ENCODE measurements around the gene ORMDL3. TPM values are rescaled to one million over a fixed set of nuclear protein-coding genes. Genes with fewer than 3 reads are reported as not detected.
"Not testable (repeated sequence)": the region's sequence is repeated elsewhere in the genome, so short reads cannot be mapped to it uniquely, and the experiment has no call there.

Gene ORMDL3
- total RNA-seq, 1 experiment from 2014 or later, result 53.2 TPM

DNA sequence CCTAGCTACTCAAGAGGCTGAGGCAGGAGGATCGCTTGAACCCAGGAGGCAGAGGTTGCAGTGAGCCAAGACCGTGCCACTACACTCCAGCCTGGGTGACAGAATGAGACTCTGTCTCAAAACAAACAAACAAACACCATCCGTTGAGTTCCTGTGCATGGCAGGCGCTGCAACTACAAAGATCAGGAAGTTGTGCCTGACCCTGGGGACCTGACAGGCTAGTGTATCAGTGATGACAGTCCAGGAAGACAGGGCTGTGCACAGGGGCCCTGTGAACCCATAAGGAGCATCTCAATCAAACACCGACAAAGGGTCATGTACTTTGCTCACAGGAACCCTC lies 21.1 kb upstream of the ORMDL3 start:
- DNase-seq (ENCODE audit: low spot score); ATAC-seq; POLR2A ChIA-PET; H3K9me3 Mint-ChIP-seq; H3K4me3 Mint-ChIP-seq; H3K36me3 Mint-ChIP-seq; H3K27ac Mint-ChIP-seq: not testable (repeated sequence)
- CTCF ChIA-PET, result interaction anchor here (1.4 to 2.6 kb wide), 2 partner anchors 24 to 87 kb away, joined by 3 to 7 read pairs; no protein-coding TSS in a partner anchor
- peaks cover 20% of the 10 kb centered on the region for H3K27me3 Mint-ChIP-seq (ENCODE audit: low read depth)
- H3K4me1 Mint-ChIP-seq, result peaks cover 20% of the 10 kb centered on the region

DNA sequence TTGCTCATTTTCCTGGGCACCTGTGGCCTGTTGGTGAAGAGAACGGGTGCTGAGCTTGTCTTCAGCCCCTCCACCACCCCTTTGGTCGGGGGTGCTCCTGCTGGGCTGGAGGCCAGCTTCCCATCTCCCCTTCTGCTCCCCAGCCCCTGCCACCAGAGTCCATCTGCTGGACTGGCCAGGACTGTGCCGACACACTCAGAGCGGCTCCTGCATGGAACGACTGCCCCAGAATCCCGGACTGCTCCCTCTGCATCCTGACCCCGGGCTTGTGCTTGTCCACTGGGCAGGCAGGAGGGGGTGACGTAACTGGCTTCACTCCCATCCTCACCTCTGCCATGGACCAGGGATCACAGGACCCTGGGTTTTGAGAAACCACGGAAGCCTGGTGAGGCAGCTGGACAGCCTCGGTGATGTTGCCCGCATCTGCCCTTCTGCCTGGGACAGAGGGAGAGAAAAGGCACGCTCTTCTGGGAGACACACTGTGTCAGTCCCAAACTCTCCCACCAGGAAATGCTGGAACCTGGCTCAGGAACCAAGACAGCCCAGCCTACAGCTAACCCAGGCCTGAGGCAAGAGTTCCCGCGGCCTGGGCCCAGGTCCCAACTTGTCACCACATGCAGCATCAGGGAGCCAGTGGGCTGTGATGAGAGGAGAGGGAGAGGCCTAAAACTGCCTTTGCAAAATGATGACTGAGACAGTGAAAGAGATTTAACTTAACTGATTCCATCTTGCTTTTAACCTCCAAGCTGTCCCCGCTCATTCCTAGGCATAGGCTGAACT lies 19.3 kb upstream of the ORMDL3 start:
- peaks cover 14% of the 10 kb centered on the region for H3K27me3 Mint-ChIP-seq (ENCODE audit: low read depth)
- H3K9me3 Mint-ChIP-seq, result no peaks in the 10 kb centered on the region
- H3K36me3 Mint-ChIP-seq, result no peaks in the 10 kb centered on the region
- H3K4me1 Mint-ChIP-seq, result peaks cover 11% of the 10 kb centered on the region
- DNase-seq (ENCODE audit: low spot score) (no peak), ATAC-seq (peak; percentile 21)
- POLR2A ChIA-PET, result interaction anchor here (0.6 kb wide), 1 partner anchor 71 kb away, joined by 8 read pairs; no protein-coding TSS in a partner anchor
- CTCF ChIA-PET, result interaction anchor here (0.5 to 2.6 kb wide), 5 partner anchors 12 to 186 kb away, joined by 3 to 7 read pairs (median 3); no protein-coding TSS in a partner anchor
- no peak overlapping the region for H3K4me3 Mint-ChIP-seq
- no peak for TF ChIP-seq ELF4 (CRISPR knock-in tag; IDR thresholded peaks at IDR 0.05; ENCODE audit: low read depth)
- TF ChIP-seq, protein P1, sequence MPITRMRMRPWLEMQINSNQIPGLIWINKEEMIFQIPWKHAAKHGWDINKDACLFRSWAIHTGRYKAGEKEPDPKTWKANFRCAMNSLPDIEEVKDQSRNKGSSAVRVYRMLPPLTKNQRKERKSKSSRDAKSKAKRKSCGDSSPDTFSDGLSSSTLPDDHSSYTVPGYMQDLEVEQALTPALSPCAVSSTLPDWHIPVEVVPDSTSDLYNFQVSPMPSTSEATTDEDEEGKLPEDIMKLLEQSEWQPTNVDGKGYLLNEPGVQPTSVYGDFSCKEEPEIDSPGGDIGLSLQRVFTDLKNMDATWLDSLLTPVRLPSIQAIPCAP (CRISPR knock-in tag; IDR thresholded peaks at IDR 0.05), result no peak
- TF ChIP-seq SMAD4 (CRISPR knock-in tag; IDR thresholded peaks at IDR 0.05), result no peak
- TF ChIP-seq OVOL2 (CRISPR knock-in tag; IDR thresholded peaks at IDR 0.05; ENCODE audit: borderline replicate concordance), result no peak
- no peak for TF ChIP-seq ZNF317 (CRISPR knock-in tag; IDR thresholded peaks at IDR 0.05; ENCODE audit: borderline replicate concordance, low read depth)
- TF ChIP-seq MYBL2 (CRISPR knock-in tag; IDR thresholded peaks at IDR 0.05), result no peak
- no peak for TF ChIP-seq NFYB (CRISPR knock-in tag; conservative IDR thresholded peaks at IDR 0.05; ENCODE audit: low read depth)
- TF ChIP-seq GRHL2 (CRISPR knock-in tag; IDR thresholded peaks at IDR 0.05; ENCODE audit: insufficient replicate concordance, severe bottlenecking), result no peak
- TF ChIP-seq, protein P2, sequence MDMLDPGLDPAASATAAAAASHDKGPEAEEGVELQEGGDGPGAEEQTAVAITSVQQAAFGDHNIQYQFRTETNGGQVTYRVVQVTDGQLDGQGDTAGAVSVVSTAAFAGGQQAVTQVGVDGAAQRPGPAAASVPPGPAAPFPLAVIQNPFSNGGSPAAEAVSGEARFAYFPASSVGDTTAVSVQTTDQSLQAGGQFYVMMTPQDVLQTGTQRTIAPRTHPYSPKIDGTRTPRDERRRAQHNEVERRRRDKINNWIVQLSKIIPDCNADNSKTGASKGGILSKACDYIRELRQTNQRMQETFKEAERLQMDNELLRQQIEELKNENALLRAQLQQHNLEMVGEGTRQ (CRISPR knock-in tag; IDR thresholded peaks at IDR 0.05), result no peak
- no peak overlapping the region for H3K27ac Mint-ChIP-seq

DNA sequence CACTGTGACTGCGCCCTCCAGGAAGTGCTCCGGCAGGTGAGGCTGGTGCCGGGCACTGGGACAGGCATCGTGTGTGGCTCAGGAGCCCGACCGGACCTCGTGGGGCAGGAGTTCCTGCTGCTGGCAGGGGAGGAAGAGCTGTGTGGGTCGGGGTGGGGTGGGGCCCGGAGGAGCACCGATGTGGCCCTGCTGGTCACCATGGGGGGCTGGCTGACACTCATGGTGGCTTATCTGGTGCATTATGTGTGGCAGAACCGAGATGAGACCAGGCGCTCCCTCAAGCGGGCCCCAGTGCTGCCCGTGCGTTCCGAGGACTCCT lies 17.0 kb upstream of the ORMDL3 start:
- ATAC-seq (no peak), DNase-seq (ENCODE audit: low spot score) (no peak)
- peaks cover 4% of the 10 kb centered on the region; the same call in 1 of the 2 replicates for H3K27me3 Mint-ChIP-seq (ENCODE audit: low read depth)
- H3K27ac Mint-ChIP-seq, result no peak overlapping the region
- no peaks in the 10 kb centered on the region for H3K9me3 Mint-ChIP-seq
- ChIA-PET POLR2A (no interaction called here), CTCF (no interaction called here)
- peaks cover 11% of the 10 kb centered on the region for H3K4me1 Mint-ChIP-seq
- no peaks in the 10 kb centered on the region for H3K36me3 Mint-ChIP-seq
- H3K4me3 Mint-ChIP-seq, result no peak overlapping the region
- TF ChIP-seq ZNF416 (CRISPR knock-in tag; IDR thresholded peaks at IDR 0.05) (no peak), MXD4 (CRISPR knock-in tag; IDR thresholded peaks at IDR 0.05; ENCODE audit: borderline replicate concordance) (no peak), TCF7 (CRISPR knock-in tag; IDR thresholded peaks at IDR 0.05; ENCODE audit: low read depth) (no peak), ZBTB21 (CRISPR knock-in tag; IDR thresholded peaks at IDR 0.05; ENCODE audit: borderline replicate concordance) (no peak), MYBL2 (CRISPR knock-in tag; IDR thresholded peaks at IDR 0.05) (no peak), JAZF1 (CRISPR knock-in tag; IDR thresholded peaks at IDR 0.05) (no peak), TEAD1 (CRISPR knock-in tag; IDR thresholded peaks at IDR 0.05) (no peak), NR2C2 (CRISPR knock-in tag; IDR thresholded peaks at IDR 0.05) (no peak), EMX1 (CRISPR knock-in tag; IDR thresholded peaks at IDR 0.05) (no peak)
- TF ChIP-seq, protein P3, sequence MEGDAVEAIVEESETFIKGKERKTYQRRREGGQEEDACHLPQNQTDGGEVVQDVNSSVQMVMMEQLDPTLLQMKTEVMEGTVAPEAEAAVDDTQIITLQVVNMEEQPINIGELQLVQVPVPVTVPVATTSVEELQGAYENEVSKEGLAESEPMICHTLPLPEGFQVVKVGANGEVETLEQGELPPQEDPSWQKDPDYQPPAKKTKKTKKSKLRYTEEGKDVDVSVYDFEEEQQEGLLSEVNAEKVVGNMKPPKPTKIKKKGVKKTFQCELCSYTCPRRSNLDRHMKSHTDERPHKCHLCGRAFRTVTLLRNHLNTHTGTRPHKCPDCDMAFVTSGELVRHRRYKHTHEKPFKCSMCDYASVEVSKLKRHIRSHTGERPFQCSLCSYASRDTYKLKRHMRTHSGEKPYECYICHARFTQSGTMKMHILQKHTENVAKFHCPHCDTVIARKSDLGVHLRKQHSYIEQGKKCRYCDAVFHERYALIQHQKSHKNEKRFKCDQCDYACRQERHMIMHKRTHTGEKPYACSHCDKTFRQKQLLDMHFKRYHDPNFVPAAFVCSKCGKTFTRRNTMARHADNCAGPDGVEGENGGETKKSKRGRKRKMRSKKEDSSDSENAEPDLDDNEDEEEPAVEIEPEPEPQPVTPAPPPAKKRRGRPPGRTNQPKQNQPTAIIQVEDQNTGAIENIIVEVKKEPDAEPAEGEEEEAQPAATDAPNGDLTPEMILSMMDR (IDR thresholded peaks at IDR 0.05), result no peak
- TF ChIP-seq, protein P4, sequence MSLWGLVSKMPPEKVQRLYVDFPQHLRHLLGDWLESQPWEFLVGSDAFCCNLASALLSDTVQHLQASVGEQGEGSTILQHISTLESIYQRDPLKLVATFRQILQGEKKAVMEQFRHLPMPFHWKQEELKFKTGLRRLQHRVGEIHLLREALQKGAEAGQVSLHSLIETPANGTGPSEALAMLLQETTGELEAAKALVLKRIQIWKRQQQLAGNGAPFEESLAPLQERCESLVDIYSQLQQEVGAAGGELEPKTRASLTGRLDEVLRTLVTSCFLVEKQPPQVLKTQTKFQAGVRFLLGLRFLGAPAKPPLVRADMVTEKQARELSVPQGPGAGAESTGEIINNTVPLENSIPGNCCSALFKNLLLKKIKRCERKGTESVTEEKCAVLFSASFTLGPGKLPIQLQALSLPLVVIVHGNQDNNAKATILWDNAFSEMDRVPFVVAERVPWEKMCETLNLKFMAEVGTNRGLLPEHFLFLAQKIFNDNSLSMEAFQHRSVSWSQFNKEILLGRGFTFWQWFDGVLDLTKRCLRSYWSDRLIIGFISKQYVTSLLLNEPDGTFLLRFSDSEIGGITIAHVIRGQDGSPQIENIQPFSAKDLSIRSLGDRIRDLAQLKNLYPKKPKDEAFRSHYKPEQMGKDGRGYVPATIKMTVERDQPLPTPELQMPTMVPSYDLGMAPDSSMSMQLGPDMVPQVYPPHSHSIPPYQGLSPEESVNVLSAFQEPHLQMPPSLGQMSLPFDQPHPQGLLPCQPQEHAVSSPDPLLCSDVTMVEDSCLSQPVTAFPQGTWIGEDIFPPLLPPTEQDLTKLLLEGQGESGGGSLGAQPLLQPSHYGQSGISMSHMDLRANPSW (CRISPR knock-in tag; conservative IDR thresholded peaks at IDR 0.05; ENCODE audit: low read depth), result no peak
- TF ChIP-seq, protein P5, sequence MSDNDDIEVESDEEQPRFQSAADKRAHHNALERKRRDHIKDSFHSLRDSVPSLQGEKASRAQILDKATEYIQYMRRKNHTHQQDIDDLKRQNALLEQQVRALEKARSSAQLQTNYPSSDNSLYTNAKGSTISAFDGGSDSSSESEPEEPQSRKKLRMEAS (CRISPR knock-in tag; IDR thresholded peaks at IDR 0.05), result no peak
- TF ChIP-seq, protein P6, sequence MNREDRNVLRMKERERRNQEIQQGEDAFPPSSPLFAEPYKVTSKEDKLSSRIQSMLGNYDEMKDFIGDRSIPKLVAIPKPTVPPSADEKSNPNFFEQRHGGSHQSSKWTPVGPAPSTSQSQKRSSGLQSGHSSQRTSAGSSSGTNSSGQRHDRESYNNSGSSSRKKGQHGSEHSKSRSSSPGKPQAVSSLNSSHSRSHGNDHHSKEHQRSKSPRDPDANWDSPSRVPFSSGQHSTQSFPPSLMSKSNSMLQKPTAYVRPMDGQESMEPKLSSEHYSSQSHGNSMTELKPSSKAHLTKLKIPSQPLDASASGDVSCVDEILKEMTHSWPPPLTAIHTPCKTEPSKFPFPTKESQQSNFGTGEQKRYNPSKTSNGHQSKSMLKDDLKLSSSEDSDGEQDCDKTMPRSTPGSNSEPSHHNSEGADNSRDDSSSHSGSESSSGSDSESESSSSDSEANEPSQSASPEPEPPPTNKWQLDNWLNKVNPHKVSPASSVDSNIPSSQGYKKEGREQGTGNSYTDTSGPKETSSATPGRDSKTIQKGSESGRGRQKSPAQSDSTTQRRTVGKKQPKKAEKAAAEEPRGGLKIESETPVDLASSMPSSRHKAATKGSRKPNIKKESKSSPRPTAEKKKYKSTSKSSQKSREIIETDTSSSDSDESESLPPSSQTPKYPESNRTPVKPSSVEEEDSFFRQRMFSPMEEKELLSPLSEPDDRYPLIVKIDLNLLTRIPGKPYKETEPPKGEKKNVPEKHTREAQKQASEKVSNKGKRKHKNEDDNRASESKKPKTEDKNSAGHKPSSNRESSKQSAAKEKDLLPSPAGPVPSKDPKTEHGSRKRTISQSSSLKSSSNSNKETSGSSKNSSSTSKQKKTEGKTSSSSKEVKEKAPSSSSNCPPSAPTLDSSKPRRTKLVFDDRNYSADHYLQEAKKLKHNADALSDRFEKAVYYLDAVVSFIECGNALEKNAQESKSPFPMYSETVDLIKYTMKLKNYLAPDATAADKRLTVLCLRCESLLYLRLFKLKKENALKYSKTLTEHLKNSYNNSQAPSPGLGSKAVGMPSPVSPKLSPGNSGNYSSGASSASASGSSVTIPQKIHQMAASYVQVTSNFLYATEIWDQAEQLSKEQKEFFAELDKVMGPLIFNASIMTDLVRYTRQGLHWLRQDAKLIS (CRISPR knock-in tag; IDR thresholded peaks at IDR 0.05; ENCODE audit: borderline replicate concordance), result no peak

Measured in WTC11 (cell line).